Measurements from ENCODE around the gene DPP3.

The DPP3 gene

DNA sequence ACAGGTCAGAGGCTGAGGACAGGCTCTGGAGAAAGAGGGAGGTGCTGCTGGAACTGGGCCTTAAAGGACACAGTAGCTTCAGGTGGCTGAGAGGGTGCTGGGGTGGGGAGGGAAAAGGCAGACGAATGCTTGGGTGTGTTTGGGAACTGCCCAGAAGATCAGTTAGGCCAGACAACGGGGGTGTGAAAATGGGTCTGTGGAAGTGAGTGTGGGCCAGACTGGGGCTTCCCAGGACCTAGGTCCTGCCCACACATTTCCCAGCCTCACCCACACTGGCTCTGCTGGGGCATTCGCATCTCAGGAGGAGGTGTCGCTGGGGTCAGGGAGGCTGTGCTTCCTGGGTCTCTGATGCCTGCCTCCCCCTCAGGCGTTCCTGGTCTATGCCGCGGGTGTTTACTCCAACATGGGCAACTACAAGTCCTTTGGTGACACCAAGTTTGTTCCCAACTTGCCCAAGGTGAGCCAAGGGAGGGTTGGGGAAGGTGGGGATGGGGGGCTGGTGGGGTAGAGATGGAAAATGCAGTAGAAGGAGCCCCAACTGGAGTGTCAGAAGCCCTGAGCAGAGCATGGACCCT lies 4.7 kb downstream of the DPP3 start:
- no peak for DNase-seq

DNA sequence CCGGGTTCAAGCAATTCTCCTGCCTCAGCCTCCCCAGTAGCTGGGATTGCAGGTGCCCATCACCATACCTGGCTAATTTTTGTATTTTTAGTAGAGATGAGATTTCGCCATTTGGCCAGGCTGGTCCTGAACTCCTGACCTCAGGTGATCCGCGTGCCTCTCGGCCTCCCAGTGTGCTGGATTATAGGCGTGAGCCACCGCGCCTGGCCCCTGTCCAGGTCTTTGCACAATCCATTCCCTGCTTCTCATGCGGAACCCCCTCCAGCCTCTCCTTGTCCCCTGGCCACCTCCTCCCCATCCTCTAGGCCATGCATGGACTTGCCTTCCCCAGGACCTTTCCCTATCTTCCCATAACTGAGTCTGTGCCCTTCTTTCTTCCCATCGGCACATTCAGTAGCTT lies 8.7 kb downstream of the DPP3 start:
- no peak for DNase-seq

GRCh38 chr11:66489636-66490035 lies 9.4 kb downstream of the DPP3 start:
- DNase-seq, result no peak

DNA sequence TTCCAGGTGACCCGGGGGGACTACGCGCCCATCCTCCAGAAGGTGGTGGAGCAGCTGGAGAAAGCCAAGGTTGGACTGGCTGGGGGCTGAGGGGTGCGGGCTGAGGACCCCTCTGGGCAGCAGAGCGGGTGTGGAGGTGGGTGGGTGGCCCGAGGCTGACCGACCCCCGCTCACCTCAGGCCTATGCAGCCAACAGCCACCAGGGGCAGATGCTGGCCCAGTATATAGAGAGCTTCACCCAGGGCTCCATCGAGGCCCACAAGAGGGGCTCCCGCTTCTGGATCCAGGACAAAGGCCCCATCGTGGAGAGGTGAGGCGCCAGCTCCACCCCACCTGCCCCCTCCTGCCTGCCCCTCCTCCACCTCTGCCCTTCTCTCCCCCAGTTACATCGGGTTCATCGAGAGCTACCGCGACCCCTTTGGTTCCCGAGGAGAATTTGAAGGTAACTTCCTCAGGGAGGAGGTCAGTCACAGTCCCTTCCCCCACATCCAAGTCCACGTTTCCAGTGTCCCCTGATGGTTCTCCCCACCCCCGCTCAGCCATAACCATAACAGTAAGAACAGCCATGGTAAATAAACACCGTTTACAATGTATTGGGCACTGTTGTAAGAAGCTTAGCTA lies 11.2 kb downstream of the DPP3 start:
- DNase-seq, result no peak

DNA sequence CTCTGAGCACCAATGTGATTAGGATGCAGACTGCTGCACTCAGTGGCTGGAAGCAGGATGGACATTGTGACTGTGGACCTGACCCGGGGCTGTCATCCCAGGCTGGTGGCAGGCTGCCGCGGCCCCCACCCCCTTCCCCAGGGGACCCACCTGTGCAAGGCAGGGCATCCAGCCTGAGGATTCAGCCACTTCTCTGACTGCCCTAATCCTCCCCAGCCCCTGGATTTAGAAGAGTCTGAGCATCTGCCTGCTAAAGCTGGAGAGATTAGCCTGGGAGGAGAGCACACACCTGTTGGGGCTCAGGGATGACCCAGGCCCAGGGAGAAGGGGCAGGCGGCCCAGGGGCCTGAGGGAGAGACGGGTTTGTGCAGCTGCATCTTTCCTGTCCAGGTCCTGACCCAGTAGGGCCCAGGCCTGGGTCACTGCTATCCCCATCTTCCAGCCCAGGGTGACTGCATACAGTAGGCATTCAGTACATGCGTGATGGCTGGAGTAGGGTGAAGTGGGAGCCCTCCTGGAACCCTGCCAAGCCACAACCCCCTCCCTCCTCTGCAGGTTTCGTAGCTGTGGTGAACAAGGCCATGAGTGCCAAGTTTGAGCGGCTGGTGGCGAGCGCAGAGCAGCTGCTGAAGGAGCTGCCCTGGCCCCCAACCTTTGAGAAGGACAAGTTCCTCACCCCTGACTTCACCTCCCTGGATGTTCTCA lies 12.1 kb downstream of the DPP3 start:
- DNase-seq, result no peak

DNA sequence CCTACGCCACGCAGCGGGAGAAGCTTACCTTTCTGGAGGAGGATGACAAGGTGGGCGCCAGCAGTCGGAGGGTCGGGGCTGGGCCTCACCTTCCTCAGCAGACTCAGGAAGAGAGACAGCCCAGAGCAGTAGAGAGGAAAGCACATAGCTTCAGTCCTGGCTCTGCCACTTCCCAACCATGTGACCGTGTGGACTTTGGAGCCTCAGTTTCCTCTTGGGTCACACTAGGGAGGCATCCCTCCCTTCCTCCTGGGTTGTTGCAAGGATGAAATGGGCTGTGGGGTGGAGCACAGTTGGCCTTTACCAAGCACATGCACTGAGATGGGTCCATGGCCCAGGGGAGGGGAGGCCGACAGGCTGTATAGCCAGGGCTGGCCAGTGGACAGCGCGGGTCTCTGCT lies 12.9 kb downstream of the DPP3 start:
- no peak for DNase-seq

GRCh38 chr11:66494458-66494857 lies 14.2 kb downstream of the DPP3 start:
- DNase-seq, result no peak

GRCh38 chr11:66494935-66495334 lies 14.7 kb downstream of the DPP3 start:
- DNase-seq, result no peak

DNA sequence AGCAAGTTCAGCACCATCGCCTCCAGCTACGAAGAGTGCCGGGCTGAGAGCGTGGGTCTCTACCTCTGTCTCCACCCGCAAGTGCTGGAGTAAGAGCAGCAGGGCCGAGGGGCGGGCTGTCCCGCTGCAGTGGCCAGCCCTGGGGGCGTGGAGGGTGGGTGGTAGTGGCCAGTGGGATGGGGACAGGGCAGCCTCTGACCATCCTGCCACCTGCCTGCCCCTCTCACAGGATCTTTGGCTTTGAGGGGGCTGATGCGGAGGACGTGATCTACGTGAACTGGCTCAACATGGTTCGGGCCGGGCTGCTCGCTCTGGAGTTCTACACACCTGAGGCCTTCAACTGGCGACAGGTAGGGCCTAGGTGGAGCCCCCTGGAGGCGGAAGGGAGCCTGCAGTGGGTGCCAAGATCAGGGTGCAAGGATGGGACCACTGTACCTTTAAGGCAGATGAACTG lies 15.2 kb downstream of the DPP3 start:
- no peak for DNase-seq

DNA sequence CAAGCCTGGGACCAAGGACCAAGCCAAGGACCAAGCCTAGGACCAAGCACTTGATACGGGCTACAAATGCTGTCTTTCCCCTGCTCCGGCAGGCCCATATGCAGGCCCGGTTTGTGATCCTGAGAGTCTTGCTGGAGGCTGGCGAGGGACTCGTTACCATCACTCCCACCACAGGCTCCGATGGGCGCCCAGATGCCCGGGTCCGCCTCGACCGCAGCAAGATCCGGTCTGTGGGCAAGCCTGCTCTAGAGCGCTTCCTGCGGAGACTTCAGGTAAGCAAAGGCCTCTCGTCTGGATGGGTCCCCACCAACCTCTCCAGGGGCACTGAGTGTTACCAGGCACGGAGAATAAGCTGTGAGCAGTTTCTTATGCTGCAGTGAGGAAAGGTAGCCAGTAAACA lies 17.0 kb downstream of the DPP3 start:
- DNase-seq, result no peak

- DNase-seq, result no peak
These were observed 18.3 kb downstream of the DPP3 start for GRCh38 chr11:66498506-66498905.

DNA sequence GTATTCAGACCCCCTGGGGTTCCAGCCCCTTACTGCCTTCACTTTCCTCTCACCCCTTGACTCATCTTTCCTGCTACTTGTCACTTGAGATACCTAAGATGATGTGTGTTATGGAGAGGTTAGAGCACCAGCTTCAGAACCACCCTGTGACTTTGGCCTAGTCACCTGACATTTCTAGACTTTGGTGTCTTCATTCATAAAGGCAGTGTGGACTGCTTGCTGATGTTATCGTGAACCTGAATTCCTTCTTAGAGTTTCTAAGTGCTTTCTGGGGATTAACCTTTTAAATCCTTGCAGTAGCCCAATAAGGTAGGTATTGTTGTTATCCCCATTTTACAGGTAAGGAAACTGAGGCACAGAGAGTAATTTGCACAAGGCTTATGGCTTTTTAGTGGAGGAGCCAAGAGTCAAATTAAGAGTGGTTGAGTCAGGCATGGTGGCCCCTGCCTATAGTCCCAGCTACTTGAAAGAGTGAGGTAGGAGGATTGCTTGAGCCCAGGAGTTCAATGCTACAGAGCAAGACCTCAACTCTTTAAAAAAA lies 25.1 kb downstream of the DPP3 start:
- no peak for DNase-seq

GRCh38 chr11:66509131-66509561 lies 28.9 kb downstream of the DPP3 start:
- no peak for DNase-seq

GRCh38 chr11:66510271-66510989 lies 30.2 kb downstream of the DPP3 start, which contains the start of gene BBS1:
Gene BBS1, plus strand, starts transcription at chr11:66510635. Its CDS starts 25 bp downstream, at chr11:66510660.
- DNase-seq, result peak; percentile 29

DNA sequence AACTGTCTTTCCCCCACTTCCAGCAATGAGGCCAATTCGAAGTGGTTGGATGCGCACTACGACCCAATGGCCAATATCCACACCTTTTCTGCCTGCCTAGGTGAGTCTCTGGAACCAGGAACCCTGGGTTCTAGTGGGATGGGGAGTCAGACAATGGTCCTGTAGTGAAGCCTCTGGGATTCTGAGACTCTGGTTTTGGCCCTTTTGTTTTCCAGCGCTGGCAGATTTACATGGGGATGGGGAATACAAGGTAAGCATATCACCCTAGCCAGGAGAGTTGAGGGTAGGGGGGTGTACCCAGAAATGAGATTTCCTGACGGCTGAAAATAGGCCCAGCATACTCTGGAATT lies 30.7 kb downstream of the DPP3 start:
- no peak for DNase-seq

GRCh38 chr11:66523611-66524010 lies 43.4 kb downstream of the DPP3 start:
- no peak for DNase-seq

DNA sequence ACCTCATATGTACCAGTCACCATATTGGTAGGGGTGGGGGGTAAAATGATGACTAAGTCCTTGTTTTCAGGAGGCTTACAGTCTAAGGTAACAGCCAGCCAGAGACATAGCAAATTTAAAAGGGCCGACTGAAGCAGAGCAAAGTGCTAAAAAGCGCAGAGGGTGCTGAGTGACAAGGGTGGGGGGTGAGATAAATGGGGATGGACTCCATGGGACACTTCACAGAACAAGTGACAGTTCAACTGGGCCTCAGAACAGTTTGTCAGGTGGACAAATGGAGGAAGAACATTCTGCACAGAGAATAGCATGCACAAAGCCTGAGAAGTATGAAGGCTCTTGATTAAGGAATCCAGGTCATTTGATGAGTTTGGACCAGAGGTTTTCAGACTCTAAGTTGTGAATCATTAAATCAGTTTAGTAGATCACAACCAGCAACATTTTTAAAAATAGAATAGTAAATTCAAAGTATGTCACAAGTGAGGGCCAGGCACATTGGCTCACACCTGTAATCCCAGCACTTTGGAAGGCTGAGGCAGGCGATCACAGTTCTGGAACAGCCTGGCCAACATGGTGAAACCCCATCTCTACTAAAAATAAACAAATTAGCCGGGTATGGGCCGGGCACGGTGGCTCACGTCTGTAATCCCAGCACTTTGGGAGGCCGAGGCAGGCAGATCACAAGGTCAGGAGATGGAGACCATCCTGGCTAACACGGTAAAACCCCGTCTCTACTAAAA lies 44.2 kb downstream of the DPP3 start:
- DNase-seq, result no peak

DNA sequence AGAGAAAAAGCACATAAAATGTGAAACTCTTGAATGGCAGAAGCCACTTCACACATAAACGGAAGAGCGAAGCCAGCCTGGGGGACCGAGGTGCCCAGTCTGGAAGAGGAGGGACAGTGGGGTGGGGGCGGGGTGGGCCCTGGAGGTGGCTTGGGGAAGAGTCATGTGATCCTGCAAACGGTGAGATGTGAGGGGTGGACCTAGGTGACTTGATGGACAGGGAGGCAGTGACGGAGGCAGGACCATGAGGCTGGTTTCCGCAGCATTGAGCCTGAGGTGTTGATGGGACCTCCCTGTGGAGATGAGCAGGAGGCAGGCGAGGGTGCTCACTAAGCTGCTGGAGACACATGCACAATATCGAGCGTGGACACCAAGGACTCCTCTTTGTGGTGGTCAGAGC lies 48.8 kb downstream of the DPP3 start:
- no peak for DNase-seq

DNA sequence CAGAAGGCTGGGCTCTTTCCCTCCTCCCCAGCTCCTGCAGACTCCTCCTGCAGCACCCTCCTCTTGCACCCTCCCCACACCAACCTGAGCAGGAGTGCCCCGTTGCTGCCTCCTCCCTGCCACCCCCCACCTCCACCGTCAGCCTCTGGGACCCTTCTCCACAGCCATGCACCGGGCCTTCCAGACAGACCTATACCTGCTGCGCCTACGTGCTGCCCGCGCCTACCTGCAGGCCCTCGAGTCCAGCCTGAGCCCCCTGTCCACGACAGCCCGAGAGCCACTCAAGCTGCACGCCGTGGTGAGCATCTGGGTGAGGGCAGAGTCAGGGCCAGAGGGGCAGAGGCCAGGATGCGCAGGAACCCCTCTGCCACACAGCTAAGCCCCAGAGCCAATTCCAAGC lies 49.4 kb downstream of the DPP3 start:
- DNase-seq, result no peak

DNA sequence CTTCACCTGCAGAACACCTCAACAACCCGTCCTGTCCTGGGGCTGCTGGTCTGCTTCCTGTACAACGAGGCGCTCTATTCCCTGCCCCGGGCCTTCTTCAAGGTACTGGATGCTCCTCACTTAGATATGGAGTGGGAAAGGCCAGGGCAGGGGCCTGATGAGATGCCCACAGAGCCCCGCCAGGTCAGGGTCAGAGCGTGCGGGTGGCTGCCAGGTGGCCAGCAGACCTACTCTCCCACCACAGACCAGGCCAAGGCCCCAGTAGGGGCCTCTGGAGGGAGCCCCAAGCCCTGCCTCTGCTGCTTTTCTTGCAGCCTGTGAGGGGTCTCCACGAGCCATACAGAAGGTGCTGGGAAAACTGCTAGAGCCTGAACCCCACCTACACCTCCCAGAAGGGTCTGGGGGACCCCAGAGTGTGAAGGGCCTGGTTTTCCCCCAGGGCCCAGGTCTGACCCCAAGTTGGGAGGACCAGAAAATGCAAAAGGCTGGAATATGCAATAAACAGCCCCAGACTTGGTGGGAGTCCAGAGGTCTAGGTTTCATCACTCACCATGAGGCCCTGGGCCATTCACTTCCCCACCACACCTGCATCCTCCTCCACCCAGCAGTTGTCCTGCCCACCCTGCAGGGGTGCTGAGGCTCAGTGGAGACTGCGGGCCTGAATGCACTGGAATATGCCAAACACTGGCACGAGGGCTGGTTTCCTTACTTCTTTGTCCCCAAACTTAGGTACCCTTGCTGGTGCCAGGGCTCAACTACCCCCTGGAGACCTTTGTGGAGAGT lies 50.9 kb downstream of the DPP3 start:
- DNase-seq, result no peak

DNA sequence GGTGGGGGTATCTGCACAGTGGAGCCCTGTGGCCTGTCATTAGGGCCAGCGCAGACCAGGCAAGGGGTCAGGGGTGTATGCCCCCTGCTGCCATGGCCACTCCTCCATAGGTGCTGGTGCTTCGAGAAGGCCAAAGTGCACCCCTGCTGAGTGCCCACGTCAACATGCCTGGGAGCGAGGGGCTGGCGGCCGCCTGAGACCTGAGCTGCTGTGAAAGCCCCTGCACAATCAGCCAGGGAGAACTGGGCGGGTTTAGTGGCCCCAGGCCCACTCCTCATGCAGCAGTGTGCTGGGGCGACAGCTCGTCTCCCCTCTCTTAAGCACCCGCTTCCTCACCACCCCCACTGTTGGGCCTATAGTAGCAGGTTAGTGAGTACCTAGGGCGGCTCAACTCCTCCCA lies 51.6 kb downstream of the DPP3 start:
- DNase-seq, result no peak

GRCh38 chr11:66532784-66533183 lies 52.5 kb downstream of the DPP3 start:
- no peak for DNase-seq
